Endothelial cell of umbilical vein (primary cell): Measurements from ENCODE around the gene NCR1.

Experiments used
- CTCF ChIP-seq, 2 donors: IDR thresholded peaks; 1 replicate in 1 of 2; 2 replicates in 1 of 2; pipeline ENCODE4 v1.5.1; 2011; ENCODE audit warnings: low read length in 2 of 2, mild to moderate bottlenecking in 2 of 2, moderate library complexity in 2 of 2, control low read depth in 1 of 2, inconsistent platforms in 1 of 2, low read depth in 1 of 2; ENCODE audit not compliant: insufficient read depth in 1 of 2; ENCODE audit errors: extremely low read depth in 1 of 2
- EZH2 ChIP-seq: IDR thresholded peaks from 2 replicates; pipeline ENCODE4 v1.6.1; 2012; ENCODE audit warnings: borderline replicate concordance, low read depth, mild to moderate bottlenecking, moderate library complexity, low read length, inconsistent platforms; ENCODE audit not compliant: severe bottlenecking
- FOS ChIP-seq: IDR thresholded peaks from 2 replicates; pipeline ENCODE4 v1.6.1; 2011; ENCODE audit warnings: mild to moderate bottlenecking, low read length, moderate library complexity, borderline replicate concordance; ENCODE audit not compliant: insufficient read depth
- GATA2 ChIP-seq: IDR thresholded peaks from 2 replicates; pipeline ENCODE4 v1.7.0; 2011; ENCODE audit warnings: low read depth, mild to moderate bottlenecking, moderate library complexity, mixed read lengths, low read length; ENCODE audit not compliant: insufficient read length, insufficient read depth
- JUN ChIP-seq: IDR thresholded peaks from 2 replicates; pipeline ENCODE4 v1.6.1; 2011; ENCODE audit warnings: borderline replicate concordance, low read depth; ENCODE audit not compliant: insufficient read length, insufficient read depth
- MAX ChIP-seq: IDR thresholded peaks from 2 replicates; pipeline ENCODE4 v1.6.1; 2011; ENCODE audit not compliant: insufficient read depth, insufficient read length
- MYC ChIP-seq: IDR thresholded peaks from one replicate; pipeline ENCODE4 v1.6.1; 2011; ENCODE audit warnings: mild to moderate bottlenecking, low read depth, low read length
- POLR2A ChIP-seq: IDR thresholded peaks from 2 replicates; pipeline ENCODE4 v1.6.1; 2012; ENCODE audit warnings: low read depth, mild to moderate bottlenecking, control low read depth, low read length
- POLR2AphosphoS5 ChIP-seq: IDR thresholded peaks from 2 replicates; pipeline ENCODE4 v1.6.1; 2012; ENCODE audit warnings: low read depth, mild to moderate bottlenecking, control low read depth, low read length, moderate library complexity; ENCODE audit not compliant: insufficient read depth

- no peak for TF ChIP-seq JUN
- TF ChIP-seq MYC: no peak
- no peak for TF ChIP-seq POLR2A
- TF ChIP-seq CTCF (IDR thresholded peaks at IDR 0.05; ENCODE audit: extremely low read depth in 1 of 2, insufficient read depth in 1 of 2, low read depth in 1 of 2, low read length in 2 of 2): no peak
- TF ChIP-seq POLR2AphosphoS5: no peak
- no peak for TF ChIP-seq EZH2
- TF ChIP-seq FOS: no peak
- TF ChIP-seq GATA2: no peak
- TF ChIP-seq MAX: no peak
These were observed at the start of gene NCR1 for GRCh38 chr19:54905803-54906511.
